GM12878 (cell line): ENCODE measurements around the gene ENPP6. TPM values are rescaled to one million over a fixed set of nuclear protein-coding genes. Genes with fewer than 3 reads are reported as not detected.

Experiments used
- ATAC-seq: fragments of 200-7000 bp; cut with Tn5 transposase; 3 replicates; pipeline ENCODE4 v1.9.1; 2020; ENCODE audit warnings: mild to moderate bottlenecking, moderate library complexity
- BruUV-seq: library from RNA; stranded (reverse); fragments of 400-500 nt; replicated peaks from 2 replicates; lab custom pipeline; 2021; lab: Mats Ljungman, UMichigan
- CTCF ChIA-PET: fragments of 300-600 bp; sonication (Branson Sonifier 250); formaldehyde crosslinking; extraction: SDS; loops from one replicate; lab custom pipeline; 2021; ENCODE audit warnings: inconsistent platforms; lab: Yijun Ruan, JAX
- POLR2A ChIA-PET: fragments of 350-600 bp; formaldehyde crosslinking; extraction: SDS; loops from one replicate; lab custom pipeline; 2021; ENCODE audit warnings: inconsistent platforms; lab: Charles Lee
- RAD21 ChIA-PET: fragments of 300-600 bp; sonication (Branson Sonifier 250); formaldehyde crosslinking; loops from one replicate; lab custom pipeline; 2023; ENCODE audit warnings: antibody characterized with exemption; ENCODE audit not compliant: unreplicated experiment; lab: Charles Lee
- SMC1A ChIA-PET: fragments of 300-600 bp; sonication (Branson Sonifier 250); formaldehyde crosslinking; loops from one replicate; lab custom pipeline; 2023; ENCODE audit not compliant: unreplicated experiment, uncharacterized antibody; lab: Charles Lee
- DNase-seq: peaks from one replicate; pipeline ENCODE4 v3.0.0-alpha.2; 2011; ENCODE audit warnings: low read depth, low spot score
- FAIRE-seq: peaks from 3 replicates; lab custom pipeline; 2011; peaks lifted over from hg19 to GRCh38; lab: Jason Lieb, UNC
- H2AFZ ChIP-seq: 2 replicates; pipeline ENCODE4 v1.6.0; 2011; ENCODE audit warnings: low read depth, low read length, control low read depth; ENCODE audit not compliant: control insufficient read depth
- H3K27ac ChIP-seq: 2 replicates; pipeline ENCODE4 v1.5.1; 2011; ENCODE audit warnings: control low read depth; ENCODE audit not compliant: control insufficient read depth, insufficient read depth
- H3K27me3 ChIP-seq, 2 experiments: replicated peaks in 1 of 2; 2 replicates each; pipeline versions ENCODE4 v1.6.0 to v1.6.1; 2011; ENCODE audit warnings: low read length in 1 of 2; ENCODE audit not compliant: control insufficient read depth in 2 of 2, insufficient read depth in 2 of 2
- H3K36me3 ChIP-seq, 2 experiments: 2 replicates each; pipeline ENCODE4 v1.5.1; 2011; ENCODE audit warnings: low read length in 1 of 2; ENCODE audit not compliant: control insufficient read depth in 2 of 2, insufficient read depth in 2 of 2
- H3K4me1 ChIP-seq: 2 replicates; pipeline ENCODE4 v1.6.1; 2011; ENCODE audit warnings: mild to moderate bottlenecking, low read length, moderate library complexity, mixed read lengths; ENCODE audit not compliant: control insufficient read depth, insufficient read depth
- H3K4me2 ChIP-seq: 2 replicates; pipeline ENCODE4 v1.6.0; 2011; ENCODE audit warnings: control low read depth; ENCODE audit not compliant: control insufficient read depth, insufficient read depth
- H3K4me3 ChIP-seq: fragments of 200-600 bp; sonication (generic); 2 replicates; pipeline ENCODE4 v1.5.1; 2016
- H3K79me2 ChIP-seq: 2 replicates; pipeline ENCODE4 v1.6.0; 2011; ENCODE audit warnings: low read length; ENCODE audit not compliant: control insufficient read depth, insufficient read depth
- H3K9ac ChIP-seq: 2 replicates; pipeline ENCODE4 v1.8.0; 2011; ENCODE audit warnings: low read length, control low read depth, mixed read lengths; ENCODE audit not compliant: control insufficient read depth, insufficient read depth
- H3K9me3 ChIP-seq: replicated peaks from 3 replicates; pipeline ENCODE4 v1.5.1; 2011; ENCODE audit warnings: mild to moderate bottlenecking, low read length; ENCODE audit not compliant: control insufficient read depth, insufficient read depth
- H4K20me1 ChIP-seq: 2 replicates; pipeline ENCODE4 v1.6.0; 2011; ENCODE audit not compliant: control insufficient read depth, insufficient read depth
- CHD4 ChIP-seq: fragments of 200-600 bp; sonication (generic); IDR thresholded peaks from 2 replicates; pipeline ENCODE4 v1.6.1; 2016; ENCODE audit warnings: mild to moderate bottlenecking
- GATAD2B ChIP-seq: fragments of 450-650 bp; conservative IDR thresholded peaks from 2 replicates; pipeline ENCODE4 v1.6.1; 2017; ENCODE audit warnings: low read depth, mild to moderate bottlenecking, moderate library complexity
- LARP7 ChIP-seq: fragments of 450-650 bp; IDR thresholded peaks from 2 replicates; pipeline ENCODE4 v1.6.1; 2017; ENCODE audit warnings: mild to moderate bottlenecking
- NBN ChIP-seq: fragments of 450-650 bp; IDR thresholded peaks from 2 replicates; pipeline ENCODE4 v1.6.1; 2016
- NFYB ChIP-seq: IDR thresholded peaks from 2 replicates; pipeline ENCODE4 v1.6.1; 2011; ENCODE audit warnings: low read depth, mild to moderate bottlenecking, low read length, improper control_type of control experiment, moderate library complexity; ENCODE audit not compliant: insufficient read depth
- NR2C2 ChIP-seq: IDR thresholded peaks from 2 replicates; pipeline ENCODE4 v1.6.1; 2011; ENCODE audit warnings: borderline replicate concordance, low read depth; ENCODE audit not compliant: control insufficient read depth, insufficient read length
- PAX5 ChIP-seq: IDR thresholded peaks from 2 replicates; pipeline ENCODE4 v1.6.1; 2011; ENCODE audit warnings: low read depth, low read length, borderline replicate concordance
- PAX8 ChIP-seq: fragments of 450-650 bp; IDR thresholded peaks from 2 replicates; pipeline ENCODE4 v1.6.1; 2017; ENCODE audit warnings: mild to moderate bottlenecking, moderate library complexity
- POLR2AphosphoS5 ChIP-seq: IDR thresholded peaks from 2 replicates; pipeline ENCODE4 v1.6.1; 2011; ENCODE audit warnings: mild to moderate bottlenecking, low read length, inconsistent platforms
- TCF12 ChIP-seq: IDR thresholded peaks from 2 replicates; pipeline ENCODE4 v1.6.1; 2011; ENCODE audit warnings: low read depth, mild to moderate bottlenecking, low read length
- ZBED1 ChIP-seq: IDR thresholded peaks from 2 replicates; pipeline ENCODE4 v1.6.1; 2016; ENCODE audit warnings: borderline replicate concordance
- ZNF24 ChIP-seq: fragments of 450-650 bp; IDR thresholded peaks from 2 replicates; pipeline ENCODE4 v1.6.1; 2017; ENCODE audit warnings: antibody characterized with exemption, mild to moderate bottlenecking
- WGBS: methylation state at CpG from one replicate; pipeline ENCODE4 v1.1.6; 2016; ENCODE audit warnings: low lambda C conversion rate; ENCODE audit not compliant: insufficient replicate concordance, insufficient coverage; ENCODE audit errors: missing lambda C conversion rate; 5-methylcytosine and 5-hydroxymethylcytosine counted together
- in situ Hi-C: fragments of 300-500 bp; cut with MboI; formaldehyde crosslinking; loops from 9 replicates; pipeline ENCODE4 v1.14.3; 2018; ENCODE audit warnings: mixed read lengths
- intact Hi-C: fragments of 100-400 bp; cut with micrococcal nuclease; formaldehyde crosslinking; loops from one replicate; pipeline ENCODE4 v1.14.2; 2022; ENCODE audit not compliant: unreplicated experiment
- polyA plus RNA-seq, 11 experiments: library from polyadenylated mRNA; depleted of rRNA in 4 of 11; unstranded in 6 of 11; stranded (reverse) in 5 of 11; fragments of >200 nt; fragmentation: Nextera tagmentation in 4 of 11; fragmentation: Illumina TruSeq in 1 of 11; extraction: Ambion mirVana in 4 of 11; extraction: Trizol in 1 of 11; gene quantifications; 1 replicate in 1 of 11; 2 replicates in 10 of 11; pipeline versions ENCODE4 v1.2.1 to v1.2.3, GENCODE V29; 2011 to 2016; ENCODE audit warnings: inconsistent platforms in 2 of 11, missing spikeins in 2 of 11, low read depth in 1 of 11
- total RNA-seq, 4 experiments: library from RNA; depleted of rRNA in 3 of 4; stranded (reverse); fragments of >200 nt in 3 of 4; fragmentation: Illumina TruSeq in 1 of 4; extraction: Trizol in 1 of 4; gene quantifications; 2 replicates each; pipeline versions ENCODE4 v1.2.1 to v1.2.3, GENCODE V29; 2013 to 2021
- TF ChIP-seq, protein P1 (sequence below): IDR thresholded peaks from 2 replicates; pipeline ENCODE4 v1.6.1; 2011; ENCODE audit warnings: borderline replicate concordance, low read depth, mild to moderate bottlenecking, moderate library complexity, mixed read lengths, low read length; ENCODE audit not compliant: insufficient read depth; ENCODE audit errors: extremely low read length
- TF ChIP-seq, protein P2 (sequence below): IDR thresholded peaks from 2 replicates; pipeline ENCODE4 v1.6.1; 2012; ENCODE audit warnings: low read depth, low read length, improper control_type of control experiment
- TF ChIP-seq, protein P3 (sequence below): IDR thresholded peaks from 2 replicates; pipeline ENCODE4 v1.6.1; 2011; ENCODE audit warnings: mild to moderate bottlenecking, low read depth, low read length, moderate library complexity; ENCODE audit not compliant: insufficient replicate concordance
- TF ChIP-seq, protein P4 (sequence below): fragments of 450-650 bp; formaldehyde crosslinking; IDR thresholded peaks from 2 replicates; pipeline ENCODE4 v1.5.0; 2022; ENCODE audit warnings: mild to moderate bottlenecking, missing genetic modification characterization

ENPP6 gene
- total and polyA plus RNA-seq, 10 of the 15 experiments (the other 5 are each of a cell fraction or from before 2014, with no cell fraction given) = 0.04 to 1.0 (median 0.44) TPM; not detected in 1

DNA sequence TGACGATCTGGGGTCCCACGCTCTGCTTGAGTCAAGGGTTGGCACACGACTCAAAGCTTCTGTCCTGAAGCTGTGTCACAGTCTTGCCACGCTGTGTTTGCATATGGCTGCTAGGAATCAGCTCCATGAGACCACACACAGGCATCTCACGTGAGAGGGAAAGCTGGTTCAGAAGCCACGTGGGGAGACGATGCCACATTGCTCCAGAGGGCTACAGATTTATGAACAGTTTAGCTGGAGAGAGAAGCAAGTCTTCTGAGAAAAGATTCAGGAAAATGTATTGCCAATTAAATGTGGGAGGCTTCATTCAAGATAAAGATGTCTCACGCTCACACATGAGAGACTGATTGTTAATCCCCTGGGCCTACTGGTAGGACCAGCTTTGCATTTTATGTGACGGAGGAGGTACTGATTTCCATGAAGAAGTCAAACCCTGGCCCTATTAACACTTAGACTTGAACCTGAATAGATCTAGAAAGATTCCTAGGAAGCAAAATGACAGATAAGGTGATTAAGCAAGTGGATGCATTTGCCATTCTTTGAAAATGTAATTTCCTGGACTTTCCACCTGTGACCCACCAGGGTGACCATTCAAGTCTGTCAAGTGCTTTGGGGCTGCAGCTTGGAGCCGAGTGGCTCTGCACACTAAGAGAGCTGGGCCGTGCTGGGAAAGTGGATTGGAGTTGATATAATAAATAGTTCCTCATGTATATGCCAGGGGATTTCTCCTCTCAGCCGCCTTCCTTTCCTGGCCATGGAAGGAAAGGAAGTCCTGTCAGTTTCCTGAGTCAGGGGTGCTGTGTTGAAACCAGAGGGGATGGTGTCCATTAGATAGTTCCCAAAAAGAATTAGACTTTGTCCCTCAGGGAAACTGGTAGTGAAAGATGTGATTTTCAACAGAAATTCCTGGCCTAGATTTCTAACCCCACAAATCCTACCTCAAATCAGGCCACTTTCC, 29.0 kb downstream of the ENPP6 start:
- ChIA-PET SMC1A (interaction anchor here (0.8 kb wide), 1 partner anchor 13 kb away, joined by 3 read pairs; no protein-coding TSS in a partner anchor), RAD21 (no interaction called here), CTCF (no interaction called here), POLR2A (no interaction called here)
- DNase-seq (no peak), FAIRE-seq (no peak)
- intact Hi-C loops (no loop called here), in situ Hi-C loops (no loop called here)
- Histone ChIP-seq H3K27me3 (no peaks in the 10 kb centered on the region), H3K9me3 (no peaks in the 10 kb centered on the region), H2AFZ (no peak overlapping the region), H3K9ac (no peak overlapping the region), H4K20me1 (no peaks in the 10 kb centered on the region), H3K4me2 (no peak overlapping the region), H3K36me3 (no peaks in the 10 kb centered on the region), H3K79me2 (no peaks in the 10 kb centered on the region), H3K4me3 (no peak overlapping the region), H3K27ac (no peak overlapping the region), H3K4me1 (no peaks in the 10 kb centered on the region)
- 13% methylated on average over 12 of the region's 12 CpGs for WGBS
- no TSS peak for BruUV-seq
- TF ChIP-seq, protein P1, sequence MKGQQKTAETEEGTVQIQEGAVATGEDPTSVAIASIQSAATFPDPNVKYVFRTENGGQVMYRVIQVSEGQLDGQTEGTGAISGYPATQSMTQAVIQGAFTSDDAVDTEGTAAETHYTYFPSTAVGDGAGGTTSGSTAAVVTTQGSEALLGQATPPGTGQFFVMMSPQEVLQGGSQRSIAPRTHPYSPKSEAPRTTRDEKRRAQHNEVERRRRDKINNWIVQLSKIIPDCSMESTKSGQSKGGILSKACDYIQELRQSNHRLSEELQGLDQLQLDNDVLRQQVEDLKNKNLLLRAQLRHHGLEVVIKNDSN = no peak
- TF ChIP-seq, protein P2, sequence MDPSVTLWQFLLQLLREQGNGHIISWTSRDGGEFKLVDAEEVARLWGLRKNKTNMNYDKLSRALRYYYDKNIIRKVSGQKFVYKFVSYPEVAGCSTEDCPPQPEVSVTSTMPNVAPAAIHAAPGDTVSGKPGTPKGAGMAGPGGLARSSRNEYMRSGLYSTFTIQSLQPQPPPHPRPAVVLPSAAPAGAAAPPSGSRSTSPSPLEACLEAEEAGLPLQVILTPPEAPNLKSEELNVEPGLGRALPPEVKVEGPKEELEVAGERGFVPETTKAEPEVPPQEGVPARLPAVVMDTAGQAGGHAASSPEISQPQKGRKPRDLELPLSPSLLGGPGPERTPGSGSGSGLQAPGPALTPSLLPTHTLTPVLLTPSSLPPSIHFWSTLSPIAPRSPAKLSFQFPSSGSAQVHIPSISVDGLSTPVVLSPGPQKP = no peak
- TF ChIP-seq NBN = no peak
- TF ChIP-seq, protein P3, sequence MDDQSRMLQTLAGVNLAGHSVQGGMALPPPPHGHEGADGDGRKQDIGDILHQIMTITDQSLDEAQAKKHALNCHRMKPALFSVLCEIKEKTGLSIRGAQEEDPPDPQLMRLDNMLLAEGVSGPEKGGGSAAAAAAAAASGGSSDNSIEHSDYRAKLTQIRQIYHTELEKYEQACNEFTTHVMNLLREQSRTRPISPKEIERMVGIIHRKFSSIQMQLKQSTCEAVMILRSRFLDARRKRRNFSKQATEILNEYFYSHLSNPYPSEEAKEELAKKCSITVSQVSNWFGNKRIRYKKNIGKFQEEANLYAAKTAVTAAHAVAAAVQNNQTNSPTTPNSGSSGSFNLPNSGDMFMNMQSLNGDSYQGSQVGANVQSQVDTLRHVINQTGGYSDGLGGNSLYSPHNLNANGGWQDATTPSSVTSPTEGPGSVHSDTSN = no peak
- TF ChIP-seq PAX5 = no peak
- TF ChIP-seq NR2C2 = no peak
- TF ChIP-seq ZBED1 = no peak
- TF ChIP-seq LARP7 = no peak
- TF ChIP-seq GATAD2B = no peak
- TF ChIP-seq TCF12 = no peak
- TF ChIP-seq CHD4 = no peak
- no peak for TF ChIP-seq NFYB
- TF ChIP-seq, protein P4, sequence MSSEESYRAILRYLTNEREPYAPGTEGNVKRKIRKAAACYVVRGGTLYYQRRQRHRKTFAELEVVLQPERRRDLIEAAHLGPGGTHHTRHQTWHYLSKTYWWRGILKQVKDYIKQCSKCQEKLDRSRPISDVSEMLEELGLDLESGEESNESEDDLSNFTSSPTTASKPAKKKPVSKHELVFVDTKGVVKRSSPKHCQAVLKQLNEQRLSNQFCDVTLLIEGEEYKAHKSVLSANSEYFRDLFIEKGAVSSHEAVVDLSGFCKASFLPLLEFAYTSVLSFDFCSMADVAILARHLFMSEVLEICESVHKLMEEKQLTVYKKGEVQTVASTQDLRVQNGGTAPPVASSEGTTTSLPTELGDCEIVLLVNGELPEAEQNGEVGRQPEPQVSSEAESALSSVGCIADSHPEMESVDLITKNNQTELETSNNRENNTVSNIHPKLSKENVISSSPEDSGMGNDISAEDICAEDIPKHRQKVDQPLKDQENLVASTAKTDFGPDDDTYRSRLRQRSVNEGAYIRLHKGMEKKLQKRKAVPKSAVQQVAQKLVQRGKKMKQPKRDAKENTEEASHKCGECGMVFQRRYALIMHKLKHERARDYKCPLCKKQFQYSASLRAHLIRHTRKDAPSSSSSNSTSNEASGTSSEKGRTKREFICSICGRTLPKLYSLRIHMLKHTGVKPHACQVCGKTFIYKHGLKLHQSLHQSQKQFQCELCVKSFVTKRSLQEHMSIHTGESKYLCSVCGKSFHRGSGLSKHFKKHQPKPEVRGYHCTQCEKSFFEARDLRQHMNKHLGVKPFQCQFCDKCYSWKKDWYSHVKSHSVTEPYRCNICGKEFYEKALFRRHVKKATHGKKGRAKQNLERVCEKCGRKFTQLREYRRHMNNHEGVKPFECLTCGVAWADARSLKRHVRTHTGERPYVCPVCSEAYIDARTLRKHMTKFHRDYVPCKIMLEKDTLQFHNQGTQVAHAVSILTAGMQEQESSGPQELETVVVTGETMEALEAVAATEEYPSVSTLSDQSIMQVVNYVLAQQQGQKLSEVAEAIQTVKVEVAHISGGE (CRISPR knock-in tag) = no peak
- no peak for TF ChIP-seq POLR2AphosphoS5
- no peak for TF ChIP-seq ZNF24
- TF ChIP-seq PAX8 = no peak
- TF ChIP-seq, all 136 proteins: peak for 0
- ATAC-seq = no peak
